ENCODE results near the gene THSD4.

DNA sequence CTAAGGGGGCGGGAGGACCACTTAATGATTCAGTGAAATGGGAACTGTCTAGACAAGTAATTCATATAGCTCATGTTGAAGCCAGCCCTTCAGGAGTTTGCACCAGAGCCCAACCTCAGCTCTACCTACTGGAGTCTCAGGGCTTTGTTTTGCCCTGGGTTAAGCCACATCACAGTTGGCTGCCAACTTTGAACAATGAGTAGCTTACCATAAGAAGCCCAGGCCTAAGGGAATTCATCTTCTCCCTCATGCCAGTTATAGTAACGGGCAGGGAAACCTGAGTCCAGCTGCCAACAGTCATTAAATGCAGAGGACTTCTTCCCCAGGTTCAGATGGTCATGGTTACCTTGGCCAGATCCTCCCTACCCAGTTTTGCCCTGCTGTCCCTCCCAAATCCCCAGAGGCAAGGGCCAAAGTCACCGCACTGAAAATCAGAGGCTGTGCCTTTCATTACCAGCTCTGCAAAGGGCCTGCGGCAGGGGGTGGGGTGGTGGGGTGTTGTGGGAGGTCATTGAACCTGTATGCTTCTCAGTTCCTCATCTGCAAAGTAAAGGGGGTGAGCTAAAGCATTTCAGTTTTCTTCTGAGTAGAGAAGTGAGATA is 392.9 kb downstream of the THSD4 start:
- TF ChIP-seq EZH2phosphoT487 (IDR thresholded peaks at IDR 0.05; ENCODE audit: low read depth): no peak
- no peak for TF ChIP-seq CTCF (IDR thresholded peaks at IDR 0.05; ENCODE audit: low read depth, low read length)

Measured in OCI-LY3 (cell line).